HL-60/S4 treated with phorbol 12-myristate 13-acetate at 8.2 ng/mL for 4 days and 3 days (cell line): Measurements from ENCODE around the gene CPXM1.
"Not testable (repeated sequence)": the region's sequence is repeated elsewhere in the genome, so short reads cannot be mapped to it uniquely, and the experiment has no call there.

Source experiments
- in situ Hi-C: fragments of 300-500 bp; cut with MboI; formaldehyde crosslinking; loops from 2 replicates; pipeline ENCODE4 v1.15.0; 2022; ENCODE audit warnings: low sequenced_read_pairs

The CPXM1 gene

DNA sequence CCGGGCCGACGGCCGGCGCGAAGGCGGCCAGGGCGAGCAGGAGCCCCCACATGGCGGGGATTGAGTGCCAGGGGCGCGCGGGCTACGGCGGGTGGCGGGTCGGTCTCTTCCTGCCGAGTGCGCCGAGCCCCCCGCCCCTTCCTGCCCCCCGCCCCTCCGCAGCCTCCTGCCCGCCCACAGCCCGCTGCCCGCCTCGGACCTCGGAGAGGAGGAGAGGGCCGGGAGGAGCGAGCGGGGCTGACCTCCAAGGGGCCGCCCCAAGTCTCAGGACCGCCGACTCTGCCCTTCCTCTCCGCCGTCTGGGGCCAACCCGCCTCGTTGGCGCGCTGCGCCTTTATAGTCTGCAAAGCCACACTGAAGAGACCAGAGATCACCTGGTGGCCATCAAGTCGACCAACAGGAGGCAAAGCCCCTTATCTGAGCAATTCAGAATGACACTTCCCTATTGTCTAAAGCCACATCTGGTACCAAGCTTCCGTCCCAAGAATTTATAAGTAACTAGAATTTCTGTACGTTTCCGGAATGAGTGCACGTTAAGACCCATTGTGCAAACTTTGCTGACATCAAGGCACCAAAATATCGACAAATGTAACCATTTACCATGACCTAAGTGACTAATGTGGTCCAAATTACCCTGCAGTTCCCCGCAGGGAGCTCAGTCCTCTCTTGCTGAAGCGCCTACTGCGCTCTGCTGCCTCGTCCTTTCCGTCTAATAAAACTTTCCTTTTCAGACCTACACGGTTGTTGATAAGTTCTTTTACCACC is at the start of gene CPXM1:
TSS of gene CPXM1 (minus strand) at position 107 of the 765 bp plus-strand sequence. CDS start at position 52, 55 bp downstream.
- in situ Hi-C loops: no loop called here

DNA sequence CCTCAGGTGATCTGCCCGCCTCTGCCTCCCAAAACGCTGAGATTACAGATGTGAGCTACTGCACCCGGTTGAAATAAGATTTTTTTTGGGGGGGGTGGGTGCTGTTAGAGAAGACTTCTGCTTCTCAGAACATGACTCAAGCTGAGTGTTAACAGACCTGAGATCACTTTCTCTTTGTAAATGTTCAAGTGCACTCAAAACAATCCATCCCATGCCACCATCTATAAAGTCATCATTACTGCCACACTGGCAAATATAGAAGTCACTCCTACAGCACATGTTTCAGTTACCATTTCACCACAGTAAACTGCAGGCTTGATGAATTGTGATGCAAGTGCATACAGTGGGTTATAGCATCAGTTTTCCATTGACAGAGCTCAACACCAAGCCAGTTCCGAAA is 49.1 kb upstream of the CPXM1 start:
- in situ Hi-C loops: no loop called here

DNA sequence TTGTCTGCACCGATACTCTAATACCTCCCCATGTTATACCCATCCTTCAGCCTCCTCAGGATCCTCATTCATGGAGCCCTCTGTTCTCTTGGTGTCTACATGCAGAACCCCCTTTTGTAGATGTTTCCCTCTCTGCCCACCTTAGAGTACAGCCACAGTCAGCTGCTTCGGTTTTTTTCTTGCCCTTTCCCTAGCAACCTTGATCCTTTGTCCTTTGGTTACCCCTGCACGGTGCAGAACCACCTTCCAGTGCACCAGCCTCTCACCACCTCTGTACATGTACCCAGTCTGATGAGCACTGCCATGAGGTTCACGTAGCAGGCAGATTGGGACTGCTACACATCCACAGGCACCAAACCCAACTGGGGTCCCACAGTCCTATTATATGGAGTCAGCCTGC is 47.4 kb upstream of the CPXM1 start:
- in situ Hi-C loops: no loop called here

DNA sequence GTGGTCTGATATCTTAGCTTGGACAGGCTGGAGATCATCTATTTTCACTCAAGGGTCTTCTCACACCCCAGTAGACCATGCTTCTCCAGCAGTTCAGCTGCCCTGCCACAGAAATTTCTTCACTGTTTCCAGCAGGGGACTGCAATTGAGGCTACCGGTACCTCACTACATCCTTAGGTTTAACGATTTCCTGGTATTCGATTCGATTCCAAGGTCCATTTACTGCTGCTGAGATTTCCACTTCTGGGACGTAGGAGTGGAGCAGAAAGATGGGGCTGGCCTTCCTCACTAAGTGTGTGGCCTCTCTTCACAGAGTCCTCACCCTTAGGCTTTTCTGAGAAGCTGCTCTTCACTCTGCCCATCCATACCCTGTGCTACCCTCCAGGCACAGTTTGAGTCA is 46.3 kb upstream of the CPXM1 start:
- in situ Hi-C loops: no loop called here

DNA sequence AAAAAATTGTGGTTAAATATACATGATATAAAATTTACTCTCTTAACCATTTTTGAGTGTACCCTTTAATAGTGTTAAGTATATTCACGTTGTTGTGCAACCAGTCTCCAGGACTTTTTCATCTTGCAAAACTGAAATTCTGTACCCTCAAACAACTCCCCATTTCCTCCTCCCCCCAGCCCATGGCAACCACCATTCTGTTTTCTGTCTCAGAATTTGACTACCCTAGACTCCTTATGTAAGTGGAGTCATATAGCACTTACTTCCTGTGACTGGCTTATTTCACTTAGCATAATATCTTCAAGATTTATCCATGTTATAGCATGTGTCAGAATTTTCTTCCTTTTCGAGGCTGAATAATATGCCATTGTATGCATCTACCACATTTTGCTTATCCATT is 45.2 kb upstream of the CPXM1 start:
- in situ Hi-C loops: no loop called here

DNA sequence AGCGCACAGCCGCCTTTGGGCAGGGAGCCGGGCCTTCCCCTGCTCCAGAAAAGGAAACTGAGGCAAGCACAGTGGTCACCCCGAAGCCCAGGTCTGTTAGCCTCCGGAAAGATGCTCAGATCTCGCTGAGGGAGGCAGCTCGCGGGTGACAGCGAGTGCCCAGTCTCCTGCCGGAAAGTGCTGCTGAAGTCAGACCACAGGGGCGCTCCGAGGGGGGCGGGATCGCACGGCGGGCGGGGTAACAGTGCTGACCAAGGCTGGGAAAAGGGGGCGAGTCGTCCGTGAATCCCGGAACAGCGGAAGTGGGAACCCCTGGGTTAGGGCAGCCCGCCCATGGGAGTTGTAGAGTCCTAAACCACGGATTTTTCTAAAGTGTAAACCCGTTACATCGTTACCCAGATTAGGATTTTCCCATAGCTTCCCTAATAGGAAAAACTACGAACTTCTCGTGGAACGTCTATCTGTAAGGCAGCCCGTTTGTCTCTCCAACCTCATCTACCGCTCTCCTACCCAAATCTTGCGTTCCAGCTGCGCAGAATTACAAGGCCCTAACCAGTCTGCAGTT is 40.6 kb upstream of the CPXM1 start:
- in situ Hi-C loops: no loop called here

DNA sequence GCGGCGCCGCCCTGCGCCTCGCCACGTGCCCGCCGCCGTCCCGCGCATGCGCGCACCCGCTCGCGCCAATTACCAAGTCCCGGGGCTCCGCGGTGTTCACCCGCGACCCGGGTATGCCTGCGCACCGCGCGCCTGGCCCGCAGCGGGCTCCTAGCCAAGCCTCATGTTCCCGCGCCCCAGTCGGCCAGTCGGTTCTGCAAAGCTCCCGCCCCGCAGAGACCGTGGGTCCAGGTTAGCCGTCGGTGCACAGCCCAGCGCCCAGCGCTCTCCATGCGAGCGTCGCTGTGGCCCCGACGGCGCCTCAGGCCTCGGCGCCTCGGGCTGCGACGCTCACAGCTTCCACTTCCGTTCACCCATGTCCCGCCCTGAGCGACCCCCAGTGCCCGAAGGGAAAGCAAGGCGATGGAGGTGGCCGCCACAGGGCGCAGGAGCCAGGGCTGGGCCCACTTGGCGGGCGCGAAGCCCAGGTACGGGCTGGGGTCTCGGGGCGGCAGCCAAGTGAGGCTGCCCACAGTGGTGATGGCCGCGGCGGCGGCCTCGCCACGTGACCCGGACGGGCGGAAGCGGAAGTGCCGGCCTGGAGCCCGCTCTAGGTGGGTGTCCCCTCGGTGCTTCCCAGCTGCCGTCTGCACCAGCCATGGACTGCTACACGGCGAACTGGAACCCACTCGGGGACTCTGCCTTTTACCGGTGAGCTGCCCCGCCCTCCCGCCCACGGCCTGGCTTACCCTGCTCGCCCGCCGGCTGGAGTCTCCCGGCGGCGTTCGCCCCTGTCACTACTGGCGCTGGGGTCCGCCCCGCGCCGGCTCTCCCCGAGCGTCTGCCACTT is 39.9 kb upstream of the CPXM1 start, which contains the start of the genes PCED1A and VPS16:
TSS of gene PCED1A (minus strand) at position 518 of the 829 bp plus-strand sequence. CDS start 743 bp downstream, outside the sequence.
TSS of gene VPS16 (plus strand) at position 608 of the 829 bp plus-strand sequence. CDS start at position 638, 30 bp downstream.
- in situ Hi-C loops: no loop called here

- in situ Hi-C loops: no loop called here
Observed at GRCh38 chr20:2839732-2840137, 39.3 kb upstream of the CPXM1 start.

GRCh38 chr20:2838847-2839671 is 38.6 kb upstream of the CPXM1 start:
- in situ Hi-C loops: no loop called here

GRCh38 chr20:2838170-2838797 is 37.9 kb upstream of the CPXM1 start:
- in situ Hi-C loops: no loop called here

DNA sequence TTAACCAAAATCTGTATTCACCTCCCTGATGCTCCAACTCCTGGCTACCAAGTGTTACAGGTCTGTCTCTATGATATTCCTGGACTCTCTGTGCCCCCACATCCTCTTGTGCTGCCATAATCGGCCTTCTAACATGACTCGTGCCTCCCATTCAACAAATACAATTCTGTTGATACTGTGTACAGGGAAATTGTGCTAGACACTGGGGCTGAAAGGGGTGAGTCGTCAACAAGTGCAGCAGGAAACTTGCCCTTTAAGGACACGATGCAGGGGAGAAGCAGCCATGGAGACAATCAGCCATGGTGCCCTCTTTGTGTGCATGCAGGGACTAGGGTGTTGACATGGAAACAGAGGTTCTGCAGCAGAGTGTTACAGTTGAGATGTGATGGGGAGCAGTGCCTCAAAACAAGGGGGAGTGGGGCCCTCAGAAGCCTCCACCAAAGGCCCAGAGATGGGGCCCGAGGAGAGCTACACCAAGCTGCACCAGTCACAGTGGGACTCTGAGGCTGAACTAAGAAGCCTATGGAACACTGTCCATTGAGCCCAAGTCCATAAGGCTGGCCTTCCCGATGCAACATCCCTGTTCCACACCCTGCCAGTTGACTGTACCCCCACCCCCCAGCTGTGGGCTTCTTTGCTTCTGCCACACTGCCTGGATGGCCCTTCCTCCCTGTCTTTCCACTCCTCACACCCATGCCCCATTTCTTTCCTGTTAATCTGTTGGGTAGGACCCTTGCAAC is 37.0 kb upstream of the CPXM1 start:
- in situ Hi-C loops: no loop called here

- in situ Hi-C loops: no loop called here
Observed at GRCh38 chr20:2836035-2836434, 35.6 kb upstream of the CPXM1 start.

DNA sequence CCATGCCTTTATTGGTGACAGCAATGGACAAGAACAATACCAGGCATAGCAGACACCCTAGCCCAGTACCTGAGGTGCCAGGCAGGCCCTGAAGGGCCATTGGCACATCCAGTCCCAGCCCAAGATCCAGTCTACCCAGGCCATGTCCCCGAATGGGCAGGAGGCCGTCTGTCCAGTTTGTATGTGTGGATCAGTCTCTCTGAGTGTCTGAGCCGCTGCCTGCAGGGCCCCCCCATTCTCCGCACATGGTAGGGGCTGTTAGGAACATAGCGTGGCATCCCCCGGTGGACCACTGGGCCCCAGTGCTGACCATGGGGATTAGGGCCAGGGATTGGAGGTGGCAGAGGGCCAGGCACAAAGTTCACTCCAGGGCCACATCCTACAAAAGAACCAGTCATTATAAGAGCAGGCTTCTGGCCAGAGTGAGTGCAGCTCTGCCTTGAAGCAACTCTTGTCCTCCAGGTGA is 34.9 kb upstream of the CPXM1 start:
- in situ Hi-C loops: no loop called here

- in situ Hi-C loops: no loop called here
Observed at GRCh38 chr20:2834401-2835110, 34.1 kb upstream of the CPXM1 start.

- in situ Hi-C loops: no loop called here
Observed at GRCh38 chr20:2833761-2834160, 33.3 kb upstream of the CPXM1 start.

- in situ Hi-C loops: not testable (repeated sequence)
Observed at GRCh38 chr20:2831206-2831605, 30.8 kb upstream of the CPXM1 start.

- in situ Hi-C loops: no loop called here
Observed at GRCh38 chr20:2829376-2829775, 28.9 kb upstream of the CPXM1 start.

GRCh38 chr20:2826655-2827054 is 26.2 kb upstream of the CPXM1 start:
- in situ Hi-C loops: no loop called here

GRCh38 chr20:2825761-2826160 is 25.3 kb upstream of the CPXM1 start:
- in situ Hi-C loops: no loop called here
